Measurements from ENCODE around the gene PPIP5K1.

PPIP5K1 gene

DNA sequence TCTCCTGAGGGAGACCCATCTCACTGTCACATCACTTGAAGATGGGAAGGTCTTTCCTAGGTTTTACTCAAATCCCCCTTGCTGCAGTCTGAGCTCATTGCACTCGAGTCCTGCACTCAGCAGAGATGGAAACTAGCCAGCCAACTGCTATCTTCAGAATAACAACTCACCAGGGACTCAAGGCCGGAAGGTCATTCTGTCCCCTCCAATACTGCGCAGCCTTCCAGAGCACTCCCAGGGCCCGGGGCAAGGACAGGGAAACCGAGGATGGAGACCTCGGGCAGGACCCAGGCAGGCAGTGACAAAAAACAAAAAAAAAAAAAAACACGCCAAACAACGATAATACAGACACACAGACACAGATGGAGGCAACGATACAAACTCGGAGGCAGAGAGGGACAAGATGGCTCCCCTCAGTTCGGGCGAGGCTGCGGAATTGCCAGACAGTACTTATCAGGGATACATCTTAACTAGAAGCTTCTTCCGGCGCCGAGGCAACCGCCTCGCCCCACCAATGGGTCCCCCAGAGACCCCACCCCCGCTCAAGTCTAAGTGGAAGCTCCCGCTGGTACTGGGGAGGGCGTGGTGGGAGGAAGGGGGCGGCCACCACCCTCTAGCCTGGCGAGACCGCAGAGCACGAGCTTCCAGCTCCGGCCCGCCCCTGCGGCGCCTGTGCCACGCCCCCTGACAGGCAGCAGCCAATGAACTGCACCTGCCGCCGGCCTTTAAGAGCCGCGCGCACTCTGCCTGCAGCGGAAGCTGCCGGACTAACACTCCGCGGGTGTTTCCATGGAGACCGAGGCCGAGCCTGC is 79.6 kb downstream of the PPIP5K1 start (continued):
- TF ChIP-seq, protein P1, sequence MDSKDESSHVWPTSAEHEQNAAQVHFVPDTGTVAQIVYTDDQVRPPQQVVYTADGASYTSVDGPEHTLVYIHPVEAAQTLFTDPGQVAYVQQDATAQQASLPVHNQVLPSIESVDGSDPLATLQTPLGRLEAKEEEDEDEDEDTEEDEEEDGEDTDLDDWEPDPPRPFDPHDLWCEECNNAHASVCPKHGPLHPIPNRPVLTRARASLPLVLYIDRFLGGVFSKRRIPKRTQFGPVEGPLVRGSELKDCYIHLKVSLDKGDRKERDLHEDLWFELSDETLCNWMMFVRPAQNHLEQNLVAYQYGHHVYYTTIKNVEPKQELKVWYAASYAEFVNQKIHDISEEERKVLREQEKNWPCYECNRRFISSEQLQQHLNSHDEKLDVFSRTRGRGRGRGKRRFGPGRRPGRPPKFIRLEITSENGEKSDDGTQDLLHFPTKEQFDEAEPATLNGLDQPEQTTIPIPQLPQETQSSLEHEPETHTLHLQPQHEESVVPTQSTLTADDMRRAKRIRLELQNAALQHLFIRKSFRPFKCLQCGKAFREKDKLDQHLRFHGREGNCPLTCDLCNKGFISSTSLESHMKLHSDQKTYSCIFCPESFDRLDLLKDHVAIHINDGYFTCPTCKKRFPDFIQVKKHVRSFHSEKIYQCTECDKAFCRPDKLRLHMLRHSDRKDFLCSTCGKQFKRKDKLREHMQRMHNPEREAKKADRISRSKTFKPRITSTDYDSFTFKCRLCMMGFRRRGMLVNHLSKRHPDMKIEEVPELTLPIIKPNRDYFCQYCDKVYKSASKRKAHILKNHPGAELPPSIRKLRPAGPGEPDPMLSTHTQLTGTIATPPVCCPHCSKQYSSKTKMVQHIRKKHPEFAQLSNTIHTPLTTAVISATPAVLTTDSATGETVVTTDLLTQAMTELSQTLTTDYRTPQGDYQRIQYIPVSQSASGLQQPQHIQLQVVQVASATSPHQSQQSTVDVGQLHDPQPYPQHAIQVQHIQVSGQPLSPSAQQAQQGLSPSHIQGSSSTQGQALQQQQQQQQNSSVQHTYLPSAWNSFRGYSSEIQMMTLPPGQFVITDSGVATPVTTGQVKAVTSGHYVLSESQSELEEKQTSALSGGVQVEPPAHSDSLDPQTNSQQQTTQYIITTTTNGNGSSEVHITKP (tag by site-specific recombination; IDR thresholded peaks at IDR 0.05): peak; percentile 94
- no peak for TF ChIP-seq ZNF174 (tag by site-specific recombination; IDR thresholded peaks at IDR 0.05)
- TF ChIP-seq, protein P2, sequence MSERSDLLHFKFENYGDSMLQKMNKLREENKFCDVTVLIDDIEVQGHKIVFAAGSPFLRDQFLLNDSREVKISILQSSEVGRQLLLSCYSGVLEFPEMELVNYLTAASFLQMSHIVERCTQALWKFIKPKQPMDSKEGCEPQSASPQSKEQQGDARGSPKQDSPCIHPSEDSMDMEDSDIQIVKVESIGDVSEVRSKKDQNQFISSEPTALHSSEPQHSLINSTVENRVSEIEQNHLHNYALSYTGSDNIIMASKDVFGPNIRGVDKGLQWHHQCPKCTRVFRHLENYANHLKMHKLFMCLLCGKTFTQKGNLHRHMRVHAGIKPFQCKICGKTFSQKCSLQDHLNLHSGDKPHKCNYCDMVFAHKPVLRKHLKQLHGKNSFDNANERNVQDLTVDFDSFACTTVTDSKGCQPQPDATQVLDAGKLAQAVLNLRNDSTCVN (tag by site-specific recombination; optimal IDR thresholded peaks at IDR 0.05): peak; percentile 73
- no peak for TF ChIP-seq TRIM28 (IDR thresholded peaks at IDR 0.05; ENCODE audit: borderline replicate concordance, low read length)
- peak; percentile 90 for TF ChIP-seq KLF7 (tag by site-specific recombination; IDR thresholded peaks at IDR 0.05; ENCODE audit: borderline replicate concordance)
- 0 out of 2 replicates have a peak, but pooled peaks have one; percentile 97 for TF ChIP-seq MYNN (tag by site-specific recombination; IDR thresholded peaks at IDR 0.05; ENCODE audit: borderline replicate concordance)
- TF ChIP-seq, protein P3, sequence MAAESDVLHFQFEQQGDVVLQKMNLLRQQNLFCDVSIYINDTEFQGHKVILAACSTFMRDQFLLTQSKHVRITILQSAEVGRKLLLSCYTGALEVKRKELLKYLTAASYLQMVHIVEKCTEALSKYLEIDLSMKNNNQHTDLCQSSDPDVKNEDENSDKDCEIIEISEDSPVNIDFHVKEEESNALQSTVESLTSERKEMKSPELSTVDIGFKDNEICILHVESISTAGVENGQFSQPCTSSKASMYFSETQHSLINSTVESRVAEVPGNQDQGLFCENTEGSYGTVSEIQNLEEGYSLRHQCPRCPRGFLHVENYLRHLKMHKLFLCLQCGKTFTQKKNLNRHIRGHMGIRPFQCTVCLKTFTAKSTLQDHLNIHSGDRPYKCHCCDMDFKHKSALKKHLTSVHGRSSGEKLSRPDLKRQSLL (tag by site-specific recombination; IDR thresholded peaks at IDR 0.05): no peak
- TF ChIP-seq ZNF626 (tag by site-specific recombination; IDR thresholded peaks at IDR 0.05): no peak
- no peak for TF ChIP-seq HOXC10 (CRISPR knock-in tag; IDR thresholded peaks at IDR 0.05)
- peak; percentile 31; the same call in 1 of the 2 replicates for TF ChIP-seq ZFP69B (tag by site-specific recombination; IDR thresholded peaks at IDR 0.05)
- TF ChIP-seq ZNF600 (tag by site-specific recombination; IDR thresholded peaks at IDR 0.05): peak; percentile 62
- TF ChIP-seq ZNF121 (tag by site-specific recombination; IDR thresholded peaks at IDR 0.05): no peak
- TF ChIP-seq SP2 (tag by site-specific recombination; IDR thresholded peaks at IDR 0.05): peak; percentile 94
- peak; percentile 85 for TF ChIP-seq EGR2 (tag by site-specific recombination; IDR thresholded peaks at IDR 0.05; ENCODE audit: low read depth)
- TF ChIP-seq ZFHX2 (tag by site-specific recombination; conservative IDR thresholded peaks at IDR 0.05): peak; percentile 83

DNA sequence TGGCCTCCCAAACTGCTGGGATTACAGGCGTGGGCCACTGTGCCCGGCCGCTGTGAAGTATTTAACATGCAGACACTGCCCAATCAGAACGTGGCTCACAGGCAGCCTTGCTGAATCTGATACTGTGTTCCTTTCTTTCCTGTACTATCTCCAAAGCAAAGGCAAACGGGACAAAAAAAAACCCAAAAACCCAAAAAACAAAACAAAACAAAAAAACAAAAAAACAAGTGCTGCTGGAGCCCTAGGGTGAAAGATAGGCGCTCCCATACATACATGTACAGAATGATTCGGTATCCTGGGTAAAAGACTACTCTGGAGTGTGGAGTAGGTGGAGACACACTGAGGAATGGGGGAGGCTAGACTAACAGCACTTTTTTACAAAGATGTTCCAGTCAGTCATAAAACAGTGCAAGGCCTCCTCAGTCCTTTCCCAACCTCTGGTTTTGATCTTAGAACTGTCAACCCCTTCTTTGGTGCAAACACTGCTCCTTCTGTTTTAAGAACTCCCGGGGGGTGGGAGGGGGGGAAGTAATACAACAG is 80.3 kb downstream of the PPIP5K1 start:
- Histone ChIP-seq H3K36me3 (ENCODE audit: control insufficient read depth in 2 of 2, insufficient read depth in 1 of 2, low read length in 2 of 2) (no peaks in the 10 kb centered on the region), H3K27ac (ENCODE audit: extremely low read depth, low read depth, low read length) (no peak overlapping the region), H3K4me1 (ENCODE audit: control insufficient read depth, insufficient read depth, low read length) (peaks cover 7% of the 10 kb centered on the region), H3K9me3 (ENCODE audit: control insufficient read depth, insufficient read depth, low read depth, low read length) (no peaks in the 10 kb centered on the region), H3K4me3 (ENCODE audit: low read depth, low read length) (no peak overlapping the region)
- TF ChIP-seq ZNF600 (tag by site-specific recombination; IDR thresholded peaks at IDR 0.05): 0 out of 2 replicates have a peak, but pooled peaks have one; percentile 10
- peak; percentile 22; the same call in 1 of the 2 replicates for TF ChIP-seq SP2 (tag by site-specific recombination; IDR thresholded peaks at IDR 0.05)
- no peak for TF ChIP-seq ZNF514 (tag by site-specific recombination; IDR thresholded peaks at IDR 0.05)
- 0 out of 2 replicates have a peak, but pooled peaks have one; percentile 60 for TF ChIP-seq EGR2 (tag by site-specific recombination; IDR thresholded peaks at IDR 0.05; ENCODE audit: low read depth)
- ChIA-PET CTCF (interaction anchor here (0.6 kb wide), 1 partner anchor 10 kb away, joined by 4 read pairs; no protein-coding TSS in a partner anchor), POLR2A (interaction anchor here (0.5 to 1.7 kb wide), 8 partner anchors 9 to 1702 kb away, joined by 3 to 17 read pairs (median 4); partner anchors contain the start of gene TP53BP1)

Data from HEK293 (cell line).